GM19455 (cell line): Measurements from ENCODE around the gene PYCR2.

Experiments
- ATAC-seq: cut with Tn5 transposase; IDR thresholded peaks from one replicate; pipeline ENCODE4 v1.9.1; 2021; ENCODE audit not compliant: unreplicated experiment

The PYCR2 gene

GRCh38 chr1:225879521-225880221 lies 44.4 kb downstream of the PYCR2 start:
- ATAC-seq, result no peak

GRCh38 chr1:225878282-225878681 lies 45.8 kb downstream of the PYCR2 start:
- no peak for ATAC-seq

- ATAC-seq, result no peak
Observed at GRCh38 chr1:225877580-225877979, 46.5 kb downstream of the PYCR2 start.

GRCh38 chr1:225876900-225877510 lies 47.0 kb downstream of the PYCR2 start:
- no peak for ATAC-seq

- no peak for ATAC-seq
Observed at GRCh38 chr1:225875044-225875815, 48.8 kb downstream of the PYCR2 start.

GRCh38 chr1:225874431-225874830 lies 49.6 kb downstream of the PYCR2 start:
- no peak for ATAC-seq

GRCh38 chr1:225873281-225873850 lies 50.7 kb downstream of the PYCR2 start:
- ATAC-seq, result no peak

GRCh38 chr1:225872075-225872430 lies 52.0 kb downstream of the PYCR2 start:
- no peak for ATAC-seq

GRCh38 chr1:225871359-225872074 lies 52.5 kb downstream of the PYCR2 start:
- ATAC-seq, result no peak

GRCh38 chr1:225870911-225871310 lies 53.1 kb downstream of the PYCR2 start:
- ATAC-seq, result no peak
